DMS53 (cell line): ENCODE data around the gene SLC2A3.
"Not testable (repeated sequence)": the region's sequence is repeated elsewhere in the genome, so short reads cannot be mapped to it uniquely, and the experiment has no call there.

ENCODE experiments used
- DNase-seq: peaks from one replicate; lab custom pipeline; 2025; lab: John Stamatoyannopoulos, UW

The SLC2A3 gene

GRCh38 chr12:7935590-7936581, at the start of gene SLC2A3:
TSS of gene SLC2A3 (minus strand) at chr12:7936187. CDS start at chr12:7936034, 153 bp downstream.
- no peak for DNase-seq

- no peak for DNase-seq
Observed at GRCh38 chr12:7984900-7985299, 48.9 kb upstream of the SLC2A3 start.

- not testable (repeated sequence) for DNase-seq
Observed at GRCh38 chr12:7983460-7983859, 47.5 kb upstream of the SLC2A3 start.

GRCh38 chr12:7983019-7983418, 47.0 kb upstream of the SLC2A3 start:
- not testable (repeated sequence) for DNase-seq

- DNase-seq: not testable (repeated sequence)
Observed at GRCh38 chr12:7982332-7982735, 46.3 kb upstream of the SLC2A3 start.

GRCh38 chr12:7981446-7981845, 45.5 kb upstream of the SLC2A3 start:
- DNase-seq: no peak

- not testable (repeated sequence) for DNase-seq
Observed at GRCh38 chr12:7977351-7978124, 41.6 kb upstream of the SLC2A3 start.

DNA sequence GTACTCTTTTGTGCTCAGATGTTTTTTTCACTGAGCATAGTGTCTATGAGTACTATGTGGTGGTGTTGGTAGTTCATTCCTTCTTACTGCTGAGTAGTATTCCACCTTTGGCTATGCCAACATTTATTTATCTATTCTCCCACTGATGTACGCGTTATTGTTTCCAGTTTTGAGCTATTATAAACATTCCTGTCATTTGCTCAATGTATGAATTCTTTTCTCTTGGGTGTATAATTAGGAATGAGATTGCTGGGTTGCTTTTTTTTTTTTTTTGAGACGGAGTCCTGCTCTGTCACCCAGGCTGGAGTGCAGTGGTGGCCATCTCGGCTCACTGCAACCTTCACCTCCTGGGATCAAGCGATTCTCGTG, 37.5 kb upstream of the SLC2A3 start:
- no peak for DNase-seq

- no peak for DNase-seq
Observed at GRCh38 chr12:7972734-7973456, 36.9 kb upstream of the SLC2A3 start.

DNA sequence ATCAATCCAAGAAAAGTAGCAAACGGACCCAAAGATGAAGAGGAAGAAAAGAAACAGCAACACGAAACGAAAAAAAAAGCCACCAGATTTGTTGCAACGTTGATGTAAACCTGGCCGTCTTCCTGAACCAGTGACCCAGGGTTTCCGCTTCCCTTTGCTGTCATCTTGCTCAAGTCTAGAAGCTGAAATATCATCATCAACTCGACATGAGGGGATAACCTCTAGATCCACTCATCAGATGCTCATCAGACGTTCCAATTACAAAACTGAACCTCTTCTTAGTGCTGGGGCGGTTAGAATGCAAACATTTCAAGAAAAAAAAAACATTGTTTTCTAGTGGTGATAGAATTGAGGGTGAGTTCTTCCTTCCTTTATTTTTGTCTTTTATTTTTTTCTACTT, 36.3 kb upstream of the SLC2A3 start:
- DNase-seq: not testable (repeated sequence)

DNA sequence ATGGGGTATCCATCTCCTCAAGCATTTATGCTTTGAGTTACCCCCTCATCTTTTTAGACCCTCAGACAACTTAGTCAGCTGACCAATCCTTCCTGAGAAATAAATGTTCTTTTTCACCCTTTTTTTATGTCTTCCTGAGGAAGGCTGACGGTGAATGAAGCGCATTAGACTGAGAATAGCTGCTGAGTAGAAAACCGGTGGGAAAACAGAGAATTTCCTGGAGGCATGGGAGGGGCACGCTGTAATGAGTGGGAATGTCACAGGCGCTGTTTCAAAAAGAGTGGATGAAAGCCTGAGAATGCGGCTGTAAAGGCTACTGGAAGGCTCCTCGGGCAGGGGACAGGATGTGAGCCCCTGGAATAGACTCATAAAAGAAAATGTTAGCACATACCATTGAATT, 35.8 kb upstream of the SLC2A3 start:
- DNase-seq: not testable (repeated sequence)

GRCh38 chr12:7970475-7971252, 34.7 kb upstream of the SLC2A3 start:
- peak; percentile 76 for DNase-seq

GRCh38 chr12:7966563-7966962, 30.6 kb upstream of the SLC2A3 start:
- DNase-seq: no peak

GRCh38 chr12:7964669-7965068, 28.7 kb upstream of the SLC2A3 start:
- not testable (repeated sequence) for DNase-seq

- no peak for DNase-seq
Observed at GRCh38 chr12:7961395-7962178, 25.6 kb upstream of the SLC2A3 start.

- no peak for DNase-seq
Observed at GRCh38 chr12:7959701-7960121, 23.7 kb upstream of the SLC2A3 start.

- DNase-seq: no peak
Observed at GRCh38 chr12:7959278-7959677, 23.3 kb upstream of the SLC2A3 start.

DNA sequence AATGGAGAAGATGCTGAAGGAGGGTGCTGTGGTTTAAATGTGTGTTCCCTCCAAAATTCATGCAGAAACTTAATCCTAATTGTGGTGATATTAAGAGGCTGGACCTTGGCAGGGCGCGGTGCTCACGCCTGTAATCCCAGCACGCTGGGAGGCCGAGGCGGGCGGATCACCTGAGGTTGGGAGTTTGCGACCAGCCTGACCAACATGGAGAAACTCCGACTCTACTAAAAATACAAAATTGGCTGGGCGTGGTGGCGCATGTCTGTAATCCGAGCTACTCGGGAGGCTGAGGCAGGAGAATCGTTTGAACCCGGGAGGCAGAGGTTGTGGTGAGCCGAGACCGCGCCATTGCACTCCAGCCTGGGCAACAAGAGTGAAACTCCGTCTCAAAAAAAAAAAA, 18.9 kb upstream of the SLC2A3 start:
- not testable (repeated sequence) for DNase-seq

- DNase-seq: not testable (repeated sequence)
Observed at GRCh38 chr12:7954418-7954817, 18.4 kb upstream of the SLC2A3 start.

DNA sequence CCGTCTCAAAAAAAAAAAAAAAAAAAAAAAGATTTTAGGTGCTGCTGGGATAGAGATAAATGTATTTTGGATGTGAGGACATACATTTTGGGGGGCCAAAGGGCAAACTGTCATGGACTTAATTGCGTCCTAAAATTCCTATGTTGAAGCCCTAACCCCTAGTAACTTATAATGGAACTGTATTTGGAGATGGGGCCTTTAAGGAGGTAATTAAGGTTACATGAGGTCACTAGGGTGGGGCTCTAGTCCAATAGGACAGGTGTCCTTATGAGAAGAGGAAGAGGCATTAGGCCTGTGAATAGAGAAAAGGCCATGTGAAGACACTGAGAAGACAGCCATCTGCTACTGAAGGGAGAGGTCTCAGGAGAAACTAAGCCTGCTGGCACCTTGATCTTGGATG, 17.9 kb upstream of the SLC2A3 start:
- not testable (repeated sequence) for DNase-seq
